ENCODE results near the gene ACAD9.
A peak's percentile ranks its signal among the peaks of the same experiment; 100 is the strongest.

The ACAD9 gene

DNA sequence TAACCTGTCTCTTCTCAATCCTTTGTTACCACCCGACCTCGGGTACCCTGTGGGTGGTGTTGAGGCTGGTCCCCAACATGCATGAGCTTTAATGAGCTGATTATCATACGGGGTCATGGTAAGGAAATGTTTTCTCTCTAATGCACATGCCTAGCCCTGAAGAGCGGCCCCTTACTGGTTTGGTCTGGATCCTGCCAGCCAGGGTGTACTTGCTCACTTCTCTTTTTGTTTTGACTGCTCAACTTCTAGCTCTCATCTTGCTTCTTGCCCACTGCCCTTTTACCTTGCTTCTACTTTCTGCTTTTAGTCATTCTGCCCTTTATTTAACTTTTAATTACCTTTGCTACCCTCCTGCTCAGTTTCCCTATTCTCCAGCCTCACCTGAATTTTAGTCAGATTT lies 44.3 kb upstream of the ACAD9 start:
- Histone ChIP-seq H3K4me2 (ENCODE audit: low read length, poor library complexity, severe bottlenecking) (no peak overlapping the region), H3K36me3 (ENCODE audit: control insufficient read depth in 1 of 2, insufficient read depth in 2 of 2, low read depth in 1 of 2, low read length in 2 of 2) (no peaks in the 10 kb centered on the region), H3K23ac (ENCODE audit: low read length in 2 of 2) (no peak overlapping the region)

DNA sequence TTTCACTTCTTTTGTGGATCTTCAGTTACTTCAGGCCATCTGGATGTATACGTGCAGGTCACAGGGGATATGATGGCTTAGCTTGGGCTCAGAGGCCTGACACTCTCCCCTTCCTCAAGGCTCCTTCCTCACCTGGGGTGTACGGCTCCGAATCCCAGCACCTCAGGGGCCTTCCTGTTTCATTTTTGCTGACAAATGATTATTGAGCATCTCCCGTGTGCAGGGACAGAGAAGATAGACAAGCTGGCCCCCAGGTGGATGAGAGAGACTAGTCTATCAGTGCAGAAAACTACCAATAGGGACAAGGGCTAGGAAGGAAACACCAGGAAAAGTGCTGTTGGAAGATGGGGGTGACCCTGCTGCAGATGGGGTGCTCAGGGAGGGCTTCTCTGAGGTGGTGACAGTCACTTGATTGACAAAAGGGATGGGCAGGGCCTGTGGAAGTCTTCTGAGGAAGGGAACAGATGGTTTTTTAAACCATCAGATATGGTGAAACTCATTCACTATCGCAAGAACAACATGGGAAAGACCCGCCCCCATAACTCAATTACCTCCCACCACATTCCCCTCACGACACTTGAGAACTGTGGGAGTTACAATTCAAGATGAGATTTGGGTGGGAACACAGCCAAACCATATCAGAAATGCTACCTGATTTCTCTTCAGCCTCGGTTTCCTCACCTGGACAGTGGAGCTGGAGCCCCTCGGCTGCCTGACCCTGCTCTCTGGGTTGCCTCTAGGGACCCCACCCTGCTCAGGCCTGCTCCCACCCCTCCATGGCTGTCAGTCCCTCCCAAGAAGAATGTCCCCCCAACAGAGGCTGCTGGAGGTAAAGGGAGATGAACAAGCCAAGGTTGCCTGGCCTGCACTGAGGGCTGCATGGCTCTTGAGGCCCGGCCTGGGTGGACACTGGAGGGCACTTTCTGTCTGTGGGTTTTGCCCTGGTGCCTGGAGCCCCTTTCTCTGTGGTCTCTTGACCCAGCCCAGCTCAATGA lies 37.2 kb upstream of the ACAD9 start:
- no peak overlapping the region for H3K4ac ChIP-seq (ENCODE audit: low read depth in 1 of 2, low read length in 2 of 2)
- H2AK5ac ChIP-seq (ENCODE audit: low read length, severe bottlenecking): no peak overlapping the region
- H4K91ac ChIP-seq (ENCODE audit: low read length): no peak overlapping the region
- no peaks in the 10 kb centered on the region for H3K9me3 ChIP-seq (ENCODE audit: control insufficient read depth, low read length)
- no peak overlapping the region for H3K4me3 ChIP-seq (ENCODE audit: insufficient read depth in 1 of 2, low read depth in 1 of 2, low read length in 2 of 2)
- H2BK5ac ChIP-seq (ENCODE audit: low read depth, low read length, poor library complexity, severe bottlenecking): no peak overlapping the region
- no peak overlapping the region for H3K9ac ChIP-seq (ENCODE audit: low read length)
- H3K36me3 ChIP-seq (ENCODE audit: control insufficient read depth in 1 of 2, insufficient read depth in 2 of 2, low read depth in 1 of 2, low read length in 2 of 2): no peaks in the 10 kb centered on the region
- H2BK120ac ChIP-seq (ENCODE audit: low read depth, low read length): no peak overlapping the region
- WGBS: 85% methylated on average over 10 of the region's 10 CpGs
- H3K4me1 ChIP-seq (ENCODE audit: control insufficient read depth, insufficient read depth, low read depth, low read length): peaks cover 10% of the 10 kb centered on the region
- no peak overlapping the region for H3K4me2 ChIP-seq (ENCODE audit: low read length, poor library complexity, severe bottlenecking)
- H3K18ac ChIP-seq (ENCODE audit: low read depth in 1 of 2, low read length in 2 of 2): no peak overlapping the region
- no peak overlapping the region for H2BK12ac ChIP-seq (ENCODE audit: low read length in 2 of 2)
- H3K79me1 ChIP-seq (replicated peaks; ENCODE audit: low read length, poor library complexity, severe bottlenecking): no peaks in the 10 kb centered on the region
- H3K23ac ChIP-seq (ENCODE audit: low read length in 2 of 2): no peak overlapping the region
- no peak overlapping the region for H2AFZ ChIP-seq (ENCODE audit: low read depth, low read length)
- H4K8ac ChIP-seq (ENCODE audit: low read length): no peak overlapping the region
- no peak overlapping the region for H3K27ac ChIP-seq (ENCODE audit: low read length, poor library complexity, severe bottlenecking)
- H3K27me3 ChIP-seq (ENCODE audit: control insufficient read depth in 1 of 2, insufficient read depth in 1 of 2, low read length in 2 of 2): no peaks in the 10 kb centered on the region
- no peak overlapping the region for H2BK15ac ChIP-seq (ENCODE audit: low read depth, poor library complexity, severe bottlenecking)
- DNase-seq: no peak
- H3K14ac ChIP-seq (ENCODE audit: low read length in 2 of 2): no peak overlapping the region

More for the DNA sequence above, 44.3 kb upstream of the ACAD9 start:
- Histone ChIP-seq H2AK5ac (ENCODE audit: low read length, severe bottlenecking) (no peak overlapping the region), H3K18ac (ENCODE audit: low read depth in 1 of 2, low read length in 2 of 2) (no peak overlapping the region), H3K27ac (ENCODE audit: low read length, poor library complexity, severe bottlenecking) (no peak overlapping the region), H3K79me1 (replicated peaks; ENCODE audit: low read length, poor library complexity, severe bottlenecking) (no peaks in the 10 kb centered on the region), H3K4ac (ENCODE audit: low read depth in 1 of 2, low read length in 2 of 2) (no peak overlapping the region), H2AFZ (ENCODE audit: low read depth, low read length) (no peak overlapping the region), H2BK12ac (ENCODE audit: low read length in 2 of 2) (no peak overlapping the region), H4K8ac (ENCODE audit: low read length) (no peak overlapping the region), H3K14ac (ENCODE audit: low read length in 2 of 2) (no peak overlapping the region), H2BK5ac (ENCODE audit: low read depth, low read length, poor library complexity, severe bottlenecking) (no peak overlapping the region), H2BK120ac (ENCODE audit: low read depth, low read length) (no peak overlapping the region), H3K4me3 (ENCODE audit: insufficient read depth in 1 of 2, low read depth in 1 of 2, low read length in 2 of 2) (no peak overlapping the region), H2BK15ac (ENCODE audit: low read depth, poor library complexity, severe bottlenecking) (no peak overlapping the region), H4K91ac (ENCODE audit: low read length) (no peak overlapping the region), H3K9me3 (ENCODE audit: control insufficient read depth, low read length) (no peaks in the 10 kb centered on the region), H3K27me3 (ENCODE audit: control insufficient read depth in 1 of 2, insufficient read depth in 1 of 2, low read length in 2 of 2) (peaks cover 0 to 3% of the 10 kb centered on the region in 2 experiments), H3K9ac (ENCODE audit: low read length) (no peak overlapping the region), H3K4me1 (ENCODE audit: control insufficient read depth, insufficient read depth, low read depth, low read length) (no peaks in the 10 kb centered on the region)
- DNase-seq: no peak
- WGBS: 91% methylated on average over 4 of the region's 4 CpGs

DNA sequence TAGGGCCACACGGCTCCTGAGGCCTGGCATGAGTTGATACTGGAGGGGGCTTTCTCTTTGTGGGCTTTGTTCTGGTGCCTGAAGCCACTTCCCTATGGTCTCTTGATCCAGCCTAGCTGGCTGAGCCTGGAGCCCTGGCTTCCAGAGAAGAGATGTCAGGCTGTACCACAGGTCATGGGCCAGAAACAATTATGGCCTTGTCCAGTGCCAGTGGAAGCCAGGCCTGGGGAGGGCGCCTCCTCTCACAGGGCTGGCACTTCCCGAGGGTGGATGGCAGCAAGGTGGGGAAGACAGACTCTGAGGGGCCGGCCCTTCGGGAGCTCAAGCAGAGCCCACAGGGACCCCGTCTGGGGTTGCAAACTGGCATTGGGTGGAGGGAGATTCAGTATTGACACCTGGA lies 34.9 kb upstream of the ACAD9 start:
- H3K23ac ChIP-seq (ENCODE audit: low read length in 2 of 2): no peak overlapping the region
- H3K4ac ChIP-seq (ENCODE audit: low read depth in 1 of 2, low read length in 2 of 2): no peak overlapping the region
- no peaks in the 10 kb centered on the region for H3K36me3 ChIP-seq (ENCODE audit: control insufficient read depth in 1 of 2, insufficient read depth in 2 of 2, low read depth in 1 of 2, low read length in 2 of 2)
- H3K27me3 ChIP-seq (ENCODE audit: control insufficient read depth in 1 of 2, insufficient read depth in 1 of 2, low read length in 2 of 2): no peaks in the 10 kb centered on the region
- H3K4me1 ChIP-seq (ENCODE audit: control insufficient read depth, insufficient read depth, low read depth, low read length): peaks cover 10% of the 10 kb centered on the region
- H3K9ac ChIP-seq (ENCODE audit: low read length): no peak overlapping the region
- H3K4me2 ChIP-seq (ENCODE audit: low read length, poor library complexity, severe bottlenecking): no peak overlapping the region
- H2AK5ac ChIP-seq (ENCODE audit: low read length, severe bottlenecking): no peak overlapping the region
- no peaks in the 10 kb centered on the region for H3K79me1 ChIP-seq (replicated peaks; ENCODE audit: low read length, poor library complexity, severe bottlenecking)
- no peak overlapping the region for H3K18ac ChIP-seq (ENCODE audit: low read depth in 1 of 2, low read length in 2 of 2)
- H2BK120ac ChIP-seq (ENCODE audit: low read depth, low read length): no peak overlapping the region
- DNase-seq: no peak
- H3K27ac ChIP-seq (ENCODE audit: low read length, poor library complexity, severe bottlenecking): no peak overlapping the region
- no peak overlapping the region for H2AFZ ChIP-seq (ENCODE audit: low read depth, low read length)
- no peaks in the 10 kb centered on the region for H3K9me3 ChIP-seq (ENCODE audit: control insufficient read depth, low read length)
- H2BK15ac ChIP-seq (ENCODE audit: low read depth, poor library complexity, severe bottlenecking): no peak overlapping the region
- H4K8ac ChIP-seq (ENCODE audit: low read length): no peak overlapping the region
- no peak overlapping the region for H3K4me3 ChIP-seq (ENCODE audit: insufficient read depth in 1 of 2, low read depth in 1 of 2, low read length in 2 of 2)
- H2BK5ac ChIP-seq (ENCODE audit: low read depth, low read length, poor library complexity, severe bottlenecking): no peak overlapping the region
- WGBS: 84% methylated on average over 6 of the region's 6 CpGs
- H4K91ac ChIP-seq (ENCODE audit: low read length): no peak overlapping the region
- no peak overlapping the region for H3K14ac ChIP-seq (ENCODE audit: low read length in 2 of 2)
- H2BK12ac ChIP-seq (ENCODE audit: low read length in 2 of 2): no peak overlapping the region

DNA sequence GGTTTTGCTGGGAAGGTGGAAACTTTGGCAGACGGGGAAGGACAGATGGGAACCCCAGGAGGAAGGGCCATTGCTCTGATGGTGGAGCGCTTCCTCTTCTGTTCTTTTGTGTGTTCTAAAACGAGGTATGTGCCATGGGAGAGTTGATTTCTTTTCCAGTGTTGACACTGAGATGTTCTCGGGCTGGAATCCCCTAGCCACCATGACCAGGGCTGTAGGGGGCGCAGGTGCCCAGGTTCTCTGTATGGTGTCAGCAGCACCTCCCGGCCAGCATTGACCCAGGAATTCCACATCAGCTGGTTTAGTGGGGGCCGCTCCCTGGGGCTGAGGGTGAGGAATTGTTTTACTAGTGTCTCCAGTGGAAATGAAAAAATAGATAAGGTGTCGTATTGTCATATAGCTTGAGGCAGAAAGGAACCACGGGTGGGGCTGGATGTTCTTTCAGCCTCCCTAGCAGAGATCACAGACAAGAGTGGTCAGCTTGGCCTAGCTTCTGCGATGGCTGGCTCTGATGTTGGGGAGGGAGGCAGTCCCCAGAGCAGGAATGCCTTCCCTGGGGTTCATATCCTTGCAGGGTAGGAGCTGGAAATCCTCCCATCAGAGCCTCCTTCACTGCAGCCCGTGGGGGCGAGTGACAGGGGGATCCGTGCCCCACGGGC lies 34.2 kb upstream of the ACAD9 start:
- Histone ChIP-seq H3K27ac (ENCODE audit: low read length, poor library complexity, severe bottlenecking) (no peak overlapping the region), H3K4ac (ENCODE audit: low read depth in 1 of 2, low read length in 2 of 2) (no peak overlapping the region), H4K8ac (ENCODE audit: low read length) (no peak overlapping the region), H3K79me1 (replicated peaks; ENCODE audit: low read length, poor library complexity, severe bottlenecking) (no peaks in the 10 kb centered on the region), H3K4me1 (ENCODE audit: control insufficient read depth, insufficient read depth, low read depth, low read length) (peaks cover 10% of the 10 kb centered on the region), H3K4me2 (ENCODE audit: low read length, poor library complexity, severe bottlenecking) (peak overlapping the region; percentile 69), H3K14ac (ENCODE audit: low read length in 2 of 2) (no peak overlapping the region), H3K36me3 (ENCODE audit: control insufficient read depth in 1 of 2, insufficient read depth in 2 of 2, low read depth in 1 of 2, low read length in 2 of 2) (no peaks in the 10 kb centered on the region), H3K27me3 (ENCODE audit: control insufficient read depth in 1 of 2, insufficient read depth in 1 of 2, low read length in 2 of 2) (no peaks in the 10 kb centered on the region), H2BK5ac (ENCODE audit: low read depth, low read length, poor library complexity, severe bottlenecking) (no peak overlapping the region), H4K91ac (ENCODE audit: low read length) (no peak overlapping the region), H3K4me3 (ENCODE audit: insufficient read depth in 1 of 2, low read depth in 1 of 2, low read length in 2 of 2) (peak overlapping the region; percentile 32 to 67), H2BK15ac (ENCODE audit: low read depth, poor library complexity, severe bottlenecking) (no peak overlapping the region), H3K9ac (ENCODE audit: low read length) (peak overlapping the region; percentile 71), H2BK12ac (ENCODE audit: low read length in 2 of 2) (no peak overlapping the region), H2BK120ac (ENCODE audit: low read depth, low read length) (no peak overlapping the region), H3K18ac (ENCODE audit: low read depth in 1 of 2, low read length in 2 of 2) (no peak overlapping the region), H3K9me3 (ENCODE audit: control insufficient read depth, low read length) (no peaks in the 10 kb centered on the region), H3K23ac (ENCODE audit: low read length in 2 of 2) (no peak overlapping the region), H2AK5ac (ENCODE audit: low read length, severe bottlenecking) (no peak overlapping the region), H2AFZ (ENCODE audit: low read depth, low read length) (peak overlapping the region; percentile 97)
- DNase-seq: no peak
- 49% methylated on average over 14 of the region's 14 CpGs for WGBS
